HG03095 (cell line): ENCODE data around the gene CANT1.
"Not testable (repeated sequence)": the region's sequence is repeated elsewhere in the genome, so short reads cannot be mapped to it uniquely, and the experiment has no call there.

Source experiments
- ATAC-seq: cut with Tn5 transposase; IDR thresholded peaks from one replicate; pipeline ENCODE4 v1.9.1; 2021; ENCODE audit warnings: moderate library complexity; ENCODE audit not compliant: unreplicated experiment

The CANT1 gene

DNA sequence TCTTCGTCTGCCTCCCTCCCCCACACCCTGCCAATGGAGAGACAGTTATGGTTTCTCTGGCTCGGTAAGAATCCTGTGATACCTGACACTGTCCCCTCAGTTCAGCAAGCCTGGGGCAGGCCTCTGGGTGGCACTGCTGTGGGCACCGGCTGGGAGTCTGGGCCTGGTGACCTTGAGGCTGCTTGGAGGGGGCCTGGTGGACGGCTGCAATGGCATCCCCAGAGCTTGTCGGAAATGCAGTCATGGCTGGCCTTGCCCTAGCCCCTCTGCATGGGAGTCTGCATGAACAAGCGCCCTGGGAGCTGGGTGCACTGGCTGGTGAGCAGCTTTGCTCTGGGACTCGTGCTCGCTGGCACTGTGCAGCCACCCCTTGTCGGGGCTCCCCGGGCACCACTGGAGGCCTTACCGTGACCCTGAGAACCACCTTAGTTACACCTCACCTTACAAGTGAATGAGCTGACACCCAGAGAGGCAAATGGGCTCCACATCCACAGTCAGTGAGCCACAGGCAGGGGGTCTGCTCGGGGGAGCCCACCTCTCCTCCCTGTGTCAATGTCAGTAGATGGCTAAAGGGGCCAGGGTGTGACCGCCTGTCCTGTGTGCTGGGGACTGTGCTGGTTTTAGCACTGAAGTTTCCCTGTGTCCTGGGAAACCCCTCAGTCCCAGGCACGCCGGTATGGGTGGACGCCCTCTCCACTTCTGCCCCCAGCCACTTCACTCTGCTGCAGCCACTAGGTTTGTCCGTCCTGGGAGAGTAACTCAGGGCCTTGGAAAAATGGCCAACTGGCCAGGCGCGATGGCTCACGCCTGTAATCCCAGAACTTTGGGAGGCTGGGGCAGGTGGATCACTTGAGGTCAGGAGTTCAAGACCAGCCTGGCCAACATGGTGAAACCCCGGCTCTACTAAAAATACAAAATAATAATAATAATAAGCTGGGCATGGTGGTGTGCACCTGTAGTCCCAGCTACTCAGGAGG lies 31.3 kb downstream of the CANT1 start:
- no peak for ATAC-seq

DNA sequence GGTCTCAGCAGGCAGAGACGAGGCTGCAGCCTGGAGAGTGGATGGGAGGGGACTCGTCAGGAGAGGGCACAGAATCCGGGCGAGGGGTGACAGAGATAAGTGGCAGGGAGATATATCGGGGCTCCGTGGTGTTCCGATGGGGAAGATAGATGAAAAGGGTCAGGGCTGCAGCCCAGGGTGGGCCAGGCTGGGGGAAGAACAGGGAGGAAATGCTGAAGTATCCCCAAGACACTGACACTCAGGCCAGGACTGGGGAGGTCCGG lies 32.0 kb downstream of the CANT1 start:
- ATAC-seq = no peak

DNA sequence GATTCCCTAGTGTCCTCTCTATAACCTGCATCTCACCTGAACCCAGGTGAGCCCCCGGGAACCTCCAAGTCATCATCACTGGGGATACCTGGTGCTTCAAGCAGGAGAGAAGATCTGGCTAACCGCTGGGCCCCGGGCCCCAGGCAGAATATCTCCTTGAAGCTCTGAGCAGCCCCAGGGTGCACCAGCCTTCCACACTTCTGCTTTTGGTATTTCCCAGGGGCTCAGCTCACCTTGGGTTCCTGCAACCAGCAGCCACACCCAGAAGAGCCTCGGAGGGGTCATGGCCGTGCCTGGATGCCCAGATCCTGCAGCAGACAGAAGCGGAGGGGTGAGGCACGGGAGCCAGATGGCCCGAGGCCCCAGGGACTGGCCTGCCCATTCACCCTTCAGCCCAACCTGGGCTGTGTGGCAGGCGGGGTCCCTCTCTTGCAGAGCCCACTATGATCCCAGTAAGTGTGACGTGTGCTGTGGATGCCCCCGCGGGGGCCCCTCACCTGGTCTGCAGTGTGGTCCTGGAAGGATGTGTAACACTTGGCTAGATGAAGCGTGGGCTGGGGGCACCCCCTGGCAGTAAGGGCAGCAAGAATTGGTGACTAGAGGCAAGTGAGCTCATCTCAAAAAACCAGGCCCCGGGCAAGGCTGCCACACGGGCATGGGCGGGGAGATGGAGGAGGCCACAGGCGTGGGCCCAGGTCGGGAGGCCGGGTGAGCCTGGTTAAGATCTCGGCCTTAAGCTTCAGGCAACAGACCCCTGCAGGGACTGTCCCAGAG lies 32.5 kb downstream of the CANT1 start:
- no peak for ATAC-seq

GRCh38 chr17:78974635-78975591 lies 34.7 kb downstream of the CANT1 start:
- no peak for ATAC-seq

DNA sequence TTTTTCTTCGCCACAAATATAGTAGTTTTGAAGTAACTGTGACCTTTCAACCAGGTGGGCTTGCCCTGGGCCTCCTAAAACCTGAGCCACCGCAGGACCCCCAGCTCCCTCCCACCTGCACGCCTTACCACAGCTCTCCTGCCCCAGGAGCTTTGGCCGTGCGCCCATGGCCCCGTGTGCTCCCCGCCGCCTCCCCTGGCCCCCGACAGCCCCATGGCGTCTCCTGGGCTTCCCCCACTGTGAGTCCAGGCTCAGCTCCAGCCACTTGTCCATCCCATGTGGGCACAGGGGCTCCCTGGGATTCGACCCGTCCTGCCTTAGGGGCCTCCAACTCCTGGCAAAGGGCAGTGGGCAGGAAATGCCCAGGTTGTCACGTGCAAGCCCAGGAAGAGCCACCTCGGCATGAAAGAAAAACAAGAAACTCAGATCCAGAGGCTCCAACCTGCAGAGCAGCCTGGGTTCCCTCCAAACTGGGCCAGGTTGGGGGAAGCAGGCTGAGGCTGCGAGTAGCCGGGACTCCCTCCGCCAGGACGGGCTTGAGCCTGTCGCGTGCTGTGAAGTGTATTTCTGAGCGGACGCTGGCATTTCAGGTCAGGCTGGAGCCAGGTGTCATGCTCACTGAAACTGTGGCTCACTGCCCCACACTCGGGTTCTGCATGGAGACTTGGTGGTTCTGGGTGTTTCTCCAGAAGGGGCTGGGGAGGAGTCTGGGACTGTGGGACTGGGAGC lies 35.6 kb downstream of the CANT1 start:
- no peak for ATAC-seq

DNA sequence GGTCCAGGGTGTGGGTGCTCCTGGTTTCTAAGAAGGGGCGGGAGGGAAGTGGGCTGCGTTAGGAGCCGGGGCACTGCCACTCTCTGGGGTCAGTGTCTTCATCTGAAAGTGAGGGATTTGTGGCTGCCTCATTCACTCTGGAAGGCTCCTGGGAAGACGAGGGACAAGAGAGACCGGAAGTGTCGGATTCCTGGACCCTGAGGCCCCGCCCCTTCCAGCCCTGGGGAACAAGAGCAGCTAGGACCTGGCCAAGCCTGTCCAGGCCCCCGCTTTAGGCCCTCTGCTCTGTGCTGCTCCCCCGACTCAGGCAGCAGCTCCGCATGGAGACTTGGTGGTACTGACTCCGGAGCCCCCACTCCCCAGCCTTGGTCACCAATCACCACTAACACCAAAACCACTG lies 36.4 kb downstream of the CANT1 start:
- no peak for ATAC-seq

- ATAC-seq = no peak
These were observed 37.0 kb downstream of the CANT1 start for GRCh38 chr17:78972507-78973105.

- ATAC-seq = no peak
These were observed 37.6 kb downstream of the CANT1 start for GRCh38 chr17:78971756-78972506.

- ATAC-seq = no peak
These were observed 38.5 kb downstream of the CANT1 start for GRCh38 chr17:78970834-78971755.

DNA sequence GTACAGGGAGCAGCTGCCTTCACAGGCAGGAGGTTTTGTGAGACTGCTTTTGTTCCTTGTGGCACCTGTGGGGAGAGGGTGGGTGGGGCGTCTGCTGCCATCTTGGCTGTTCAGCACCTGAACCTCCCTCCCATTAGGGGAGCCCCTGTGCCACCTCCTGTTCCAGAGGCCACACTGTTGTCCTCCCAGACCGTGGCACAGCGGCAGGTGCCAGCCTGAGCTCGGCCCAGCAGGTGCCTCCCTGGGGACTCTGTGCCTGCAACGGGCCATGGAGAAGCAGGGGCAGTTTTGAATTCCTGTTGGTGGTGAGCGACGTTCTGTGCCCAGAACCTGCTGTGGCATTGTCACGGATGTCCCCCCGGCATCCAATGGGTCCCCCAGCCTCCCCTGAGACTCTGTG lies 39.7 kb downstream of the CANT1 start:
- ATAC-seq = no peak

GRCh38 chr17:78967782-78968362 lies 41.7 kb downstream of the CANT1 start:
- ATAC-seq = no peak

DNA sequence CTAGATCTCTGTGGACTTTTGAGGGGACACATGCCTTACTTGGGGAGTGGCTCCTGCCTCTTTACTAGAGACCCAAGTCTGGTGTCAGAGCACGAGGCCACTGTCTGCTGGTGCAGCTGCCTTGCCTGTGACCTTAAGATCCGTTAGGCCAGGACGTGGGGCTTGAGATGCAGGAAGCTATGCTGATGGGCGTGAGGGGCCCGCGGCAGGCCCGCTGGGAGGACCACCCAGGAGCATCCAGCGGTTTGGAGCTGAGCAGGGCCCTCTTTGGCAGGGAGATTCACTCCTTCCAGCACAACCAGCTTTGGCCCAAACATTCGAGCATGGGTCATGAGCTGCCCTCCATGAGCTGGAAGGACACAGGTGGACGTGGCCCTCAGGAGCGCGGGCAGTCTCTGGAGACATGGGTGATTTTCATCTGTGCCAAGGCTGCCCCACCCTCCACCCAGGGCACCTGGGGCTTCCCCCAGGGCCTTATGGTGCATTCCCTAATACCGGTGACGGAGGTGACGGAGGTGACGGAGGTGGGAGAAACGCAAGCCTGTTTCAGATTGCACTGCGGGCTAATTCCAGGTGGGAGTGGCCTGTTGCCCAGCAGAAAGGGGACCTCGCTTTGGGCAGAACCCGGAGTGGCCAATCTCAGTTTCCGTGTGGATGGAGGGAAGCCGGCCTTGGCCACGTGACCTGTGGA lies 42.5 kb downstream of the CANT1 start:
- ATAC-seq = no peak

GRCh38 chr17:78966123-78966813 lies 43.3 kb downstream of the CANT1 start:
- ATAC-seq = no peak

DNA sequence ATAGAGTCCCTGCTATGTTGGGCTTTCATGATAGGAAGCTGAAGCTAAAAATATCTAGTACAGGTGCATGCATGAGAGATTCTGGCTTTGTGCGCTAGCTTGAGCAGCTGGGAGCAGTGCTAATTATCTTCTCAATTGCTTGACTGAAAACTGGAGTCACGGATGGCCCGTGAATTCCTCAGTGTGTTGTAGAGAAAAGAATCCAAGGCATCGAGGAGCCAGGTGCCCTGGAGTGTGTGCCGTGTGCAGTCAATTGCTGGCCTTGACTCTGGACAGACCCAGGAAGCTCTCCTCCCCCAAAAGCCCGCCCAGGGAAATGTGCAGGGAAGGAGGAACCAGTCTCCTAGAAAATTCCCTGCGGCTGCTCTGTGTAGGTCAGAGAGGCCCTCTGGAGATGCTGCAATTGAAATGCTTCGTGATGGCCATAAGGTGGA lies 44.1 kb downstream of the CANT1 start:
- no peak for ATAC-seq

DNA sequence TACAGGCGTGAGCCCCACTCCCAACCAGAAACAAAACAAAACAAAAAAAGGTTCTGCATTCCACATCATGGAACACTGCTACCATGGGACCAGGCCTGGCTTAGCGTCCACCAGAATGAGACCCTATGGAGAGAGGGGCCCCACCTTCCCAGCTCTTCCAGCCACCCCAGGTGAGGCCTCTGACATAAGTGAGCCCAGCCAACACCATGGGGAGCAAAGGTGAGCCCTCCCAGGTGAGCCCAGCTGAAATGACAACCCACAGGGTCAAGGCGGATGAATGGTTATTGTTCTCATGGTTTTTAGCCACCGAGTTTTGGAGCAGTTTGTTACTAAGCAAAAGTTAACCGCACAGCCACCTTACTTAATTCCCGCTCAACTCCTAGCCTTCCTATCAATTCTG lies 46.2 kb downstream of the CANT1 start:
- ATAC-seq = no peak

GRCh38 chr17:78962984-78963348 lies 46.6 kb downstream of the CANT1 start:
- not testable (repeated sequence) for ATAC-seq
